RPMI8226 (cell line): ENCODE measurements around the gene PPFIA1.
"Not testable (repeated sequence)": the region's sequence is repeated elsewhere in the genome, so short reads cannot be mapped to it uniquely, and the experiment has no call there.

Experiments
- DNase-seq: peaks from one replicate; pipeline ENCODE4 v3.0.0-alpha.2; 2015

The PPFIA1 gene

GRCh38 chr11:70398834-70399680 lies 128.6 kb downstream of the PPFIA1 start:
- DNase-seq, result peak; percentile 15

- no peak for DNase-seq
Observed at GRCh38 chr11:70399681-70400112, 129.2 kb downstream of the PPFIA1 start.

GRCh38 chr11:70400643-70401042 lies 130.2 kb downstream of the PPFIA1 start:
- DNase-seq, result no peak

GRCh38 chr11:70402016-70402415 lies 131.5 kb downstream of the PPFIA1 start:
- DNase-seq, result no peak

- peak; percentile 26 for DNase-seq
Observed at GRCh38 chr11:70402685-70403084, 132.2 kb downstream of the PPFIA1 start.

- no peak for DNase-seq
Observed at GRCh38 chr11:70404244-70404643, 133.8 kb downstream of the PPFIA1 start.

GRCh38 chr11:70405679-70406395 lies 135.3 kb downstream of the PPFIA1 start:
- no peak for DNase-seq

GRCh38 chr11:70407121-70407520 lies 136.6 kb downstream of the PPFIA1 start:
- no peak for DNase-seq

GRCh38 chr11:70407814-70408213 lies 137.3 kb downstream of the PPFIA1 start:
- no peak for DNase-seq

GRCh38 chr11:70408326-70408725 lies 137.8 kb downstream of the PPFIA1 start:
- not testable (repeated sequence) for DNase-seq

- DNase-seq, result no peak
Observed at GRCh38 chr11:70409437-70409836, 138.9 kb downstream of the PPFIA1 start.

- no peak for DNase-seq
Observed at GRCh38 chr11:70409871-70410270, 139.4 kb downstream of the PPFIA1 start.

- DNase-seq, result no peak
Observed at GRCh38 chr11:70410276-70411205, 140.1 kb downstream of the PPFIA1 start.

GRCh38 chr11:70411713-70412452 lies 141.4 kb downstream of the PPFIA1 start:
- no peak for DNase-seq

GRCh38 chr11:70413151-70413550 lies 142.7 kb downstream of the PPFIA1 start:
- no peak for DNase-seq

GRCh38 chr11:70414341-70415100 lies 144.0 kb downstream of the PPFIA1 start:
- DNase-seq, result no peak

GRCh38 chr11:70415191-70415590 lies 144.7 kb downstream of the PPFIA1 start:
- no peak for DNase-seq

GRCh38 chr11:70415642-70416395 lies 145.3 kb downstream of the PPFIA1 start:
- DNase-seq, result no peak

GRCh38 chr11:70416881-70417280 lies 146.4 kb downstream of the PPFIA1 start:
- no peak for DNase-seq

GRCh38 chr11:70418130-70418529 lies 147.6 kb downstream of the PPFIA1 start:
- DNase-seq, result no peak
